IMR-90 (cell line): ENCODE measurements around the gene NXPH1. TPM values are rescaled to one million over a fixed set of nuclear protein-coding genes. Genes with fewer than 3 reads are reported as not detected.

Experiments
- ATAC-seq: fragments of 200-7000 bp; cut with Tn5 transposase; 2 replicates; pipeline ENCODE4 v1.9.1; 2020; ENCODE audit warnings: low read depth, mild to moderate bottlenecking, moderate library complexity
- BruUV-seq: library from RNA; stranded (reverse); fragments of 400-500 nt; replicated peaks from 2 replicates; lab custom pipeline; 2021; lab: Mats Ljungman, UMichigan
- CTCF ChIA-PET: fragments of 300-600 bp; formaldehyde crosslinking; extraction: SDS; loops from one replicate; lab custom pipeline; 2021; ENCODE audit warnings: antibody characterized with exemption; lab: Yijun Ruan, JAX
- POLR2A ChIA-PET: fragments of 300-600 bp; sonication (Branson Sonifier 250); formaldehyde crosslinking; loops from one replicate; lab custom pipeline; 2022; ENCODE audit warnings: antibody characterized with exemption; ENCODE audit not compliant: unreplicated experiment; lab: Charles Lee
- DNase-seq: peaks from one replicate; pipeline ENCODE4 v3.0.0; 2013
- H2AFZ ChIP-seq: replicated peaks from 2 replicates; pipeline ENCODE3; 2013; ENCODE audit warnings: low read length, mild to moderate bottlenecking; ENCODE audit not compliant: poor library complexity
- H2AK5ac ChIP-seq: 2 replicates; pipeline ENCODE4 v1.6.1; 2013; ENCODE audit warnings: low read depth, low read length, inconsistent platforms
- H2AK9ac ChIP-seq: replicated peaks from 2 replicates; pipeline ENCODE3; 2013; ENCODE audit warnings: mild to moderate bottlenecking, low read depth, low read length, moderate library complexity; ENCODE audit not compliant: poor library complexity
- H2BK120ac ChIP-seq: 2 replicates; pipeline ENCODE4 v1.6.1; 2013; ENCODE audit warnings: low read depth, low read length, inconsistent platforms
- H2BK15ac ChIP-seq: 3 replicates; pipeline ENCODE4 v1.6.1; 2013; ENCODE audit warnings: low read depth, low read length, inconsistent platforms
- H2BK20ac ChIP-seq: 2 replicates; pipeline ENCODE4 v1.6.1; 2013; ENCODE audit warnings: low read depth, mild to moderate bottlenecking, inconsistent platforms, low read length, moderate library complexity
- H2BK5ac ChIP-seq: 2 replicates; pipeline ENCODE4 v1.6.1; 2013; ENCODE audit warnings: mild to moderate bottlenecking, low read depth, low read length, inconsistent platforms; ENCODE audit not compliant: poor library complexity, severe bottlenecking
- H3K14ac ChIP-seq: replicated peaks from 2 replicates; pipeline ENCODE4 v1.6.1; 2013; ENCODE audit warnings: low read depth, low read length, inconsistent platforms
- H3K18ac ChIP-seq: 2 replicates; pipeline ENCODE4 v1.6.1; 2013; ENCODE audit warnings: low read depth, low read length, control low read depth
- H3K23ac ChIP-seq: 2 replicates; pipeline ENCODE4 v1.6.1; 2013; ENCODE audit warnings: low read depth, low read length, inconsistent platforms
- H3K27ac ChIP-seq: 2 replicates; pipeline ENCODE4 v1.5.1; 2013; ENCODE audit warnings: mild to moderate bottlenecking, control low read depth, low read length; ENCODE audit not compliant: insufficient read depth
- H3K27me3 ChIP-seq: 2 replicates; pipeline ENCODE4 v1.6.1; 2013; ENCODE audit warnings: low read length; ENCODE audit not compliant: control insufficient read depth, insufficient read depth
- H3K36me3 ChIP-seq: 2 replicates; pipeline ENCODE4 v1.6.1; 2013; ENCODE audit warnings: low read length, mixed read lengths; ENCODE audit not compliant: control insufficient read depth, insufficient read depth
- H3K4ac ChIP-seq: 2 replicates; pipeline ENCODE4 v1.6.1; 2013; ENCODE audit warnings: low read depth, low read length, inconsistent platforms
- H3K4me1 ChIP-seq: 2 replicates; pipeline ENCODE4 v1.6.1; 2013; ENCODE audit warnings: low read length, mixed read lengths; ENCODE audit not compliant: control insufficient read depth, insufficient read depth
- H3K4me2 ChIP-seq: 2 replicates; pipeline ENCODE4 v1.6.1; 2013; ENCODE audit warnings: low read depth, mild to moderate bottlenecking, control low read depth, low read length, moderate library complexity
- H3K4me3 ChIP-seq: 2 replicates; pipeline ENCODE4 v1.5.1; 2013; ENCODE audit warnings: low read depth, mild to moderate bottlenecking, control low read depth, low read length, moderate library complexity; ENCODE audit not compliant: insufficient read depth
- H3K56ac ChIP-seq: 2 replicates; pipeline ENCODE4 v1.6.1; 2013; ENCODE audit warnings: low read length, inconsistent platforms; ENCODE audit not compliant: insufficient read depth; ENCODE audit errors: extremely low read depth
- H3K79me1 ChIP-seq, 2 experiments: 2 replicates each; pipeline ENCODE4 v1.6.1; 2013; ENCODE audit warnings: low read length in 2 of 2, inconsistent platforms in 1 of 2, low read depth in 1 of 2
- H3K9ac ChIP-seq: 2 replicates; pipeline ENCODE4 v1.6.1; 2013; ENCODE audit warnings: low read depth, low read length, control low read depth
- H3K9me1 ChIP-seq: 2 replicates; pipeline ENCODE4 v1.6.1; 2013; ENCODE audit warnings: low read length, inconsistent platforms; ENCODE audit not compliant: insufficient read depth
- H3K9me3 ChIP-seq: 2 replicates; pipeline ENCODE4 v1.6.1; 2013; ENCODE audit warnings: low read length; ENCODE audit not compliant: control insufficient read depth, insufficient read depth
- H4K20me1 ChIP-seq: 2 replicates; pipeline ENCODE4 v1.6.1; 2013; ENCODE audit warnings: low read length, inconsistent platforms; ENCODE audit not compliant: insufficient read depth
- H4K5ac ChIP-seq: 2 replicates; pipeline ENCODE4 v1.6.1; 2013; ENCODE audit warnings: mild to moderate bottlenecking, low read depth, low read length, control low read depth
- H4K8ac ChIP-seq, 2 experiments: 2 replicates each; pipeline ENCODE4 v1.6.1; 2013; ENCODE audit warnings: low read depth in 2 of 2, low read length in 2 of 2, control low read depth in 1 of 2, inconsistent platforms in 1 of 2
- H4K91ac ChIP-seq: 2 replicates; pipeline ENCODE4 v1.6.1; 2013; ENCODE audit warnings: low read depth, low read length, inconsistent platforms; ENCODE audit not compliant: insufficient read depth
- CEBPB ChIP-seq: IDR thresholded peaks from 2 replicates; pipeline ENCODE4 v1.6.1; 2012; ENCODE audit warnings: low read depth, low read length, improper control_type of control experiment
- CHD1 ChIP-seq: IDR thresholded peaks from 2 replicates; pipeline ENCODE4 v1.6.1; 2012; ENCODE audit warnings: low read depth, low read length, improper control_type of control experiment
- MAZ ChIP-seq: IDR thresholded peaks from 2 replicates; pipeline ENCODE4 v1.6.1; 2012; ENCODE audit warnings: low read depth, mild to moderate bottlenecking, low read length, improper control_type of control experiment, moderate library complexity, borderline replicate concordance
- MXI1 ChIP-seq: IDR thresholded peaks from 2 replicates; pipeline ENCODE4 v1.6.1; 2012; ENCODE audit warnings: low read depth, mild to moderate bottlenecking, low read length, moderate library complexity, borderline replicate concordance
- NFE2L2 ChIP-seq: fragments of 150-350 bp; IDR thresholded peaks from 2 replicates; pipeline ENCODE4 v1.6.1; 2016; ENCODE audit warnings: low read depth, mild to moderate bottlenecking, low read length
- WGBS, 2 experiments: methylation state at CpG; one replicate each; pipeline versions ENCODE4 v1.1.5 to v1.1.7; 2013; ENCODE audit warnings: missing lambda C conversion rate in 2 of 2; ENCODE audit not compliant: insufficient read length in 1 of 2; ENCODE audit errors: extremely low coverage in 2 of 2; 5-methylcytosine and 5-hydroxymethylcytosine counted together
- dilution Hi-C: fragments of 300-500 bp; cut with HindIII; formaldehyde crosslinking; loops from one replicate; pipeline ENCODE4 v1.14.3; 2018; ENCODE audit warnings: low sequenced_read_pairs; ENCODE audit not compliant: unreplicated experiment
- in situ Hi-C: fragments of 300-500 bp; cut with MboI; formaldehyde crosslinking; loops from 3 replicates; pipeline ENCODE4 v1.14.3; 2019; ENCODE audit warnings: low sequenced_read_pairs, inconsistent platforms, mixed read lengths
- intact Hi-C: fragments of 100-400 bp; cut with micrococcal nuclease; formaldehyde crosslinking; loops from 2 replicates; pipeline ENCODE4 v1.10.0; 2022
- polyA plus RNA-seq, 3 experiments: library from polyadenylated mRNA; depleted of rRNA; stranded (reverse); fragments of >200 nt; gene quantifications; 2 replicates each; pipeline ENCODE4 v1.2.3, GENCODE V29; 2012; ENCODE audit warnings: low replicate concordance in 1 of 3
- total RNA-seq: library from RNA; depleted of rRNA; stranded (reverse); fragments of >200 nt; gene quantifications from 2 replicates; pipeline ENCODE4 v1.2.3, GENCODE V29; 2012

Gene NXPH1
- total and polyA plus RNA-seq, 2 of the 4 experiments (the other 2 are of a cell fraction) = not detected

DNA sequence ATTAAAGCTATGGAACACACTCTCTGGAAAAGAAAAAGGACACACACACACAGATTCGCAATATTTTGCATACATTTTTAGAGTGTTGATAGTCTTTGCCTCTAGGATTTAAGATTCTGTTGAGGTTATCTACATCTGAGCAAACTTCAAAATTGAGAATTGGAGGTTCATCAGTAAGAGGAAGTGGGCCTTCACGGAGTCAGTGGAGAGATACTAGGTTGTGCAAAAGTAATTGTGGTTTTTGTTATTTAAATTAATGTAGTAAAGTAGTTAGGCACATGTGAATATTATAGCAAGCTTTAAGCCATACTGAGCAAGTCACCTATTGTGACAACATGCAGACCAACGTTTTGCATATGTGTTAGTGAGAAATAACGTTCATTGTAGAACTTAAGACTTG lies 19.8 kb upstream of the NXPH1 start:
- no peak overlapping the region for H3K9ac ChIP-seq
- H4K20me1 ChIP-seq = no peaks in the 10 kb centered on the region
- dilution Hi-C loops = no loop called here
- H2AK9ac ChIP-seq = no peak overlapping the region
- H3K18ac ChIP-seq = no peak overlapping the region
- no peak overlapping the region for H3K4me2 ChIP-seq
- H2AK5ac ChIP-seq = no peak overlapping the region
- H3K79me1 ChIP-seq = no peaks in the 10 kb centered on the region
- intact Hi-C loops = no loop called here
- TF ChIP-seq CEBPB (no peak), CHD1 (no peak), NFE2L2 (no peak), MAZ (no peak), MXI1 (no peak)
- no peak overlapping the region for H2BK15ac ChIP-seq
- H2BK120ac ChIP-seq = no peak overlapping the region
- H3K36me3 ChIP-seq = no peaks in the 10 kb centered on the region
- H3K4me3 ChIP-seq = no peak overlapping the region
- WGBS, 2 experiments = no CpG with 5 or more reads among the region's 4 CpGs
- no peak overlapping the region for H3K14ac ChIP-seq
- no TSS peak for BruUV-seq
- no peak overlapping the region for H4K5ac ChIP-seq
- CTCF ChIA-PET = no interaction called here
- H4K8ac ChIP-seq = no peak overlapping the region
- H2AFZ ChIP-seq = no peak overlapping the region
- no peak overlapping the region for H3K56ac ChIP-seq
- no peak overlapping the region for H2BK20ac ChIP-seq
- POLR2A ChIA-PET = no interaction called here
- no peak overlapping the region for H3K4ac ChIP-seq
- no peak overlapping the region for H4K91ac ChIP-seq
- H3K4me1 ChIP-seq = no peaks in the 10 kb centered on the region
- in situ Hi-C loops = no loop called here
- no peak for ATAC-seq
- 0 out of 2 replicates have a peak, but pooled peaks cover 4% of the 10 kb centered on the region for H3K9me3 ChIP-seq
- H3K23ac ChIP-seq = no peak overlapping the region
- no peak overlapping the region for H2BK5ac ChIP-seq
- no peak for DNase-seq
- no peaks in the 10 kb centered on the region for H3K27me3 ChIP-seq
- H3K27ac ChIP-seq = no peak overlapping the region
- H3K9me1 ChIP-seq = no peaks in the 10 kb centered on the region
